C4-2B (cell line): Measurements from ENCODE around the gene GKN2.

Experiments
- H3K27ac ChIP-seq: fragments of 450-650 bp; 2 replicates; pipeline ENCODE4 v1.5.1; 2017
- CTCF ChIP-seq: fragments of 450-650 bp; conservative IDR thresholded peaks from 2 replicates; pipeline ENCODE4 v1.5.1; 2017; ENCODE audit warnings: mild to moderate bottlenecking
- ZFX ChIP-seq: fragments of 450-650 bp; IDR thresholded peaks from 2 replicates; pipeline ENCODE4 v1.6.1; 2017

GKN2 gene

GRCh38 chr2:68940369-68940768 is 12.3 kb downstream of the GKN2 start:
- no peak overlapping the region for H3K27ac ChIP-seq
- TF ChIP-seq CTCF: no peak

- no peak for TF ChIP-seq CTCF
- no peak for TF ChIP-seq ZFX
- H3K27ac ChIP-seq: no peak overlapping the region
Measured at GRCh38 chr2:68939962-68940361, 12.7 kb downstream of the GKN2 start.

- no peak overlapping the region for H3K27ac ChIP-seq
- no peak for TF ChIP-seq ZFX
- no peak for TF ChIP-seq CTCF
Measured at GRCh38 chr2:68938938-68939337, 13.8 kb downstream of the GKN2 start.

- H3K27ac ChIP-seq: no peak overlapping the region
- TF ChIP-seq ZFX (no peak), CTCF (no peak)
Measured at GRCh38 chr2:68937346-68938055, 15.2 kb downstream of the GKN2 start.

- H3K27ac ChIP-seq: no peak overlapping the region
- no peak for TF ChIP-seq ZFX
- no peak for TF ChIP-seq CTCF
Measured at GRCh38 chr2:68936889-68937288, 15.8 kb downstream of the GKN2 start.

GRCh38 chr2:68936427-68936826 is 16.3 kb downstream of the GKN2 start:
- TF ChIP-seq CTCF (no peak), ZFX (no peak)
- no peak overlapping the region for H3K27ac ChIP-seq

GRCh38 chr2:68935471-68935870 is 17.2 kb downstream of the GKN2 start:
- no peak overlapping the region for H3K27ac ChIP-seq
- TF ChIP-seq CTCF (no peak), ZFX (no peak)
